ENCODE measurements around the gene PDLIM4.
A peak's percentile ranks its signal among the peaks of the same experiment; 100 is the strongest.

The PDLIM4 gene

GRCh38 chr5:132227485-132228240 lies 29.8 kb upstream of the PDLIM4 start, which contains the start of gene P4HA2:
Gene P4HA2, minus strand, starts transcription at chr5:132227853. Its CDS starts 9,227 bp downstream, at chr5:132218626.
- DNase-seq: peak; percentile 89

GRCh38 chr5:132228241-132229035 lies 29.1 kb upstream of the PDLIM4 start:
- peak; percentile 34 for DNase-seq

GRCh38 chr5:132229236-132229635 lies 28.3 kb upstream of the PDLIM4 start:
- no peak for DNase-seq

- DNase-seq: no peak
These were observed 26.6 kb upstream of the PDLIM4 start for GRCh38 chr5:132230871-132231270.

- DNase-seq: no peak
These were observed 25.0 kb upstream of the PDLIM4 start for GRCh38 chr5:132232465-132232864.

GRCh38 chr5:132233081-132233480 lies 24.4 kb upstream of the PDLIM4 start:
- DNase-seq: no peak

GRCh38 chr5:132233811-132234683 lies 23.4 kb upstream of the PDLIM4 start:
- no peak for DNase-seq

GRCh38 chr5:132234684-132235062 lies 22.8 kb upstream of the PDLIM4 start:
- DNase-seq: no peak

- DNase-seq: no peak
These were observed 22.2 kb upstream of the PDLIM4 start for GRCh38 chr5:132235340-132235739.

- DNase-seq: no peak
These were observed 20.4 kb upstream of the PDLIM4 start for GRCh38 chr5:132237141-132237540.

- no peak for DNase-seq
These were observed 19.8 kb upstream of the PDLIM4 start for GRCh38 chr5:132237670-132238069.

- DNase-seq: peak; percentile 79
These were observed 19.2 kb upstream of the PDLIM4 start for GRCh38 chr5:132238169-132238744.

- DNase-seq: no peak
These were observed 18.5 kb upstream of the PDLIM4 start for GRCh38 chr5:132238901-132239500.

GRCh38 chr5:132239776-132240175 lies 17.7 kb upstream of the PDLIM4 start:
- no peak for DNase-seq

- no peak for DNase-seq
These were observed 14.0 kb upstream of the PDLIM4 start for GRCh38 chr5:132243366-132243977.

GRCh38 chr5:132245593-132245992 lies 11.9 kb upstream of the PDLIM4 start:
- DNase-seq: no peak

GRCh38 chr5:132246806-132247205 lies 10.7 kb upstream of the PDLIM4 start:
- no peak for DNase-seq

- peak; percentile 15 for DNase-seq
These were observed 6.9 kb upstream of the PDLIM4 start for GRCh38 chr5:132250547-132250946.

GRCh38 chr5:132251220-132251725 lies 6.2 kb upstream of the PDLIM4 start:
- DNase-seq: no peak

- no peak for DNase-seq
These were observed 4.5 kb upstream of the PDLIM4 start for GRCh38 chr5:132253008-132253441.

Measured in retina (tissue), 1 donor.